Hepatic stellate cell (primary cell): ENCODE results near the gene LENEP.
A peak's percentile ranks its signal among the peaks of the same experiment; 100 is the strongest.

Source experiments
- DNase-seq: peaks from one replicate; pipeline ENCODE4 v3.0.0; 2011; ENCODE audit warnings: low spot score

LENEP gene

DNA sequence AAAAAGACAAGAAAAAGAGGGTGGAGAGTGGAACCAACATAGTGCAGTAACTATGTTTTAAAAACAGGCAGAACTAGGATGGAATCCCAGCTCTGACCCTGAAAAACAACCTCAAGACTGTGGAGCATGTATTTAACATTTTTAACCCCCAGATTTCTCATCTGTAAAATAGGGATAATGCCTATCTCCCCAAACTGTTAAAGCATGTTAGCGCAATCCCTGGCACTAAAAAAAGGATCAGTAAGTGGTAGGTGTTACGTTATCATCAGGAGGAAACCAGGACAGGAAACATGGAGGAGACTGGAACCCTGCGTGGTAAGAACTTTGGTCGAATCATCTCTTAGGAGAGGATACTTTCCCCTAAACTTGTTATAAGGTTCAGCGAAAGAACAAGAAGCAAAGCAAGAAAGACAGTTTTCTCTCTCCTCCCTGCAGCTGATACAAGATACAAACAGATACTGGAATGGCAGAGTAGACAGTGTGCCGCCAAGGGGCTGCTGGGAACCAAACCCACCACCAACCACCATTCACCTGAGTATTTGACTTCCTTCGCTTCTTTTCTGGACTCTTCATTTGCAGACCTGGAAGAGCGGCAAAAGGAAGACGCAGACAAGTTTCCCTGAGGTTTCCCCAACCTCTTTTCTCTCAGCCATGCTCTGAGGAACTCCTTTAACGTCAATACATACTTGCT, 32.8 kb upstream of the LENEP start:
- DNase-seq = no peak

DNA sequence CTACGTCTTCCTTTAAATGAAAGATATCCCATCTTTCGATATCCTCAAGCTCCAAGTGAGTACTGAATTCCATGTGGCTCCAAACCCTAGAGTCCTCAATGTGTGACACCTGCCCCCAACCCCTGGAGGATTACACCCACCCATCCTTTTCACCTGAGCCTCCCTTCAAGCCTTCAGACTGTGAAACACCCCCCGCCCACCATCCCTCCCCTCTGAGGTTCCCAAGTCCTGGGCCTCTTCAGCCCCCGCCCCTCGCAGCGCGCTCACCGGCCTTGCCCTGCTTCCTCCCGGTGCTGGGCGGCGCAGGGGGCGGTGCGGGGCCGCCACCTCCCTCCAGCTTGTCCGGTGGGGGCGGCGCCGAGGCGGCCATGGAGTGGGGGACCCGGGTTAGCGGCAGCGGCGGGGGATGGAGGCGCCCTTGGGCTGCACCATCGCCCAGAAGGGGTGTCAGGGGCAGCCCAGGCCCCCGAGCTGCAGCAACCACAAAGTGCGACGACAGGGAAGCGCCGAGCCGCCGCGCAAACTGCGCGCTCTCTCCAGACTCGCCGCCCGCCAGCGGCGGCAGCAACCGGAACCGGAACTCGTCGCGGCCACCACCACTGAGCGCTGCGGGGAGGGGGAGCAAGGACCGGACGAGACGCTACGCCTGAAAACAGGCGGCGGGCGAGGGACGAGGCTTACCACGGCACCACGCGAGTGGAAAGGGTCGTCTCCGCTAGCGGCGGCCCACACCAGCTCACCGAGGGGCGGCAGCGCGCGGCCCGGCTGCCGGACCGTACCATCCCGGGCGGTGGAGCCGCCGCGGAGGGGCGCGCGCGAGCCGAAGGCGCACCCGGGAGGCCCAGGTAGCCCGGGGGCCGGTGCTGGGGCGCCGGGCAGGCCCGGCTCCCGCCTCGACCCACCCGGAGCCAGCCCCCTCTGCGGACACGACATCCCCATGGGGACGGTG, 31.9 kb upstream of the LENEP start, which contains the start of gene PYGO2:
Gene PYGO2, minus strand, starts transcription at position 576 of the 949 bp plus-strand sequence. Its CDS starts 206 bp downstream, at position 370.
- DNase-seq = peak; percentile 87

DNA sequence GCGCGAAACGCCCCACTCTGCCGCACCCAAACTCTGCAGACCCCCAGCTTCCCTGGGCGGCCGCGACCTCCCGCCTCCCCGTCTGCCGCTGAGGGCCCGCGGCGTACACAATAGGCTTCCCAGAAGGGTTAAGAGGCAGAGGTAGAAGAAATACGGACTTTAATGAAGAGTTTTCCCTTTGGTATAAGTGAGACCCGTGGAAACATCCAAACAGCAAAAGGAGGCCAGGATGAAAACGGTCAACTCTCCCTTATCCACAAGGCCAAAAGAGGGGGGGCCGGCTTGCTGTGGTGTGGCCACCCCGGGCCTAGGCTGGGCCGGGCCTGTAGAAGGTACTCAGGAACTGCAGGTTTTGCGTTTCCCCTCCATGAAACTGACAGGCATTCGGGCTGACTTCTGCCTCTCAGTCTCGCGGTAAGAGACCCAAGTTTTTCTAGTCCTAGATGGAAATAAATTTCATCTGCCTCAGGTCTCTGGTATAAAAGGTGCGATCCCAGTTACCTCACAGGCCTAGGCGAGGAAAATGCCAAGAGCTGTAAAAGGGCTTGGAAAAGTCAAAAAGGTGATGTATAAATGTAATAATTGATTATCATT, 31.1 kb upstream of the LENEP start:
- DNase-seq = no peak

DNA sequence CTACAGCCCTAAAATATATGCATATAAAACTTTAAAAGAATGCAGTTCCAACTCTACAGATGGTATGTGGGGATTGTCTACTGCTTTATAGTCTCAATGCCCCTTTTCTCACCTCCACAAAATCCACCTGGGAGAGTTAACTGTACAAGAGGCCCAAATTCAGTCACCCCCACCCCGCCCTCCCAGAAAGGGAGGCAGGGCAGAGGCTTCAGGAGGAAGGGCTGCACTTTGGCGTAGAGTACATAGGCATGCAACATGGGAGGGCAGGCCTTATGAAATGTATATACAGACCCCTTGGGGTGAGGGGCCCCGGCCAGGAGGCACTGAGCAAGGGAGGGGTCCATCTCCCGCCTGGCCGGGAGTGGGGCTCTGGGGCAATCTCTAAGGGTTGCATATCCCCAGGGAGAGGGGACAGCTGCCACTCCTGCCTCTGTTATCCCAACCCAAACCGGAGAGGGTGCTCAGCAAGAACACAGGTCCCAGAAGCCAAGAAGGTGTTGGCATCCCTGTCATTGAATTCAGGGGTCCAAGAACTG, 30.5 kb upstream of the LENEP start:
- DNase-seq = no peak

DNA sequence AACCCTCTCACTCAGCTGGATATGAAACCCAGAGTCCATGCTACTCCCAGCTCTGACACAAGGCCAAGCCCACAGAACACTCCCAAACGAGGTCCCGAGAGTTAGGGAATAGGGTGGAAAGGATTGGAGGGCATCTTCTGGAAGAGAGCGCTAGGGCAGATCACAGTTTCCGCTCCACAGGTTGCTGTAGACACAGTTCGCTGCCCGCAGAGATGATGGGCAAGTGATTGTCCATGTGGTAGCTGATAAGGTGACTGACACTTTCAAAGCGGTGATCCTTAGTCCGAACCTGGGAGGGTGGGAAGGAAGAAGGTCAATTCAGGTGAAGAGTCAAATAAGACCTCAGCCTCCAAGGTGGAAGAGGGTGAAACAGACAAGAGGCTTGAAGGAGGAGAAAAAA, 29.7 kb upstream of the LENEP start:
- no peak for DNase-seq

DNA sequence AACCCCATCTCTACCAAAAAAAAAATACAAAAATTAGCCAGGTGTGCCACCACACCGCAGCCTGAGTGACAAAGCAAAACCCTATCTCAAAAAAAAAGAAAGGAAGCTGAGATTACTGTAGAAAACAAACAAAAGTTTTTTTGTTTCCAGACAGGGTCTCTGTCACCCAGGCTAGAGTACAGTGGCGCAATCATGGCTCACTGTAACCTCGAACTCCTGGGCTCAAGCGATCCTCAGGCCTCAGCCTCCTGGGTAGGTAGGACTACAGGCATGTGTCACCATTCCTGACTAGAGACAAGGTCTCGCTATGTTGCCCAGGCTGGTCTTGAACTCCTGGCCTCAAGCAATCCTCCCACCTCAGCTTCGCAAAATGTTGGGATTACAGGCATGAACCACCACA, 29.0 kb upstream of the LENEP start:
- no peak for DNase-seq

DNA sequence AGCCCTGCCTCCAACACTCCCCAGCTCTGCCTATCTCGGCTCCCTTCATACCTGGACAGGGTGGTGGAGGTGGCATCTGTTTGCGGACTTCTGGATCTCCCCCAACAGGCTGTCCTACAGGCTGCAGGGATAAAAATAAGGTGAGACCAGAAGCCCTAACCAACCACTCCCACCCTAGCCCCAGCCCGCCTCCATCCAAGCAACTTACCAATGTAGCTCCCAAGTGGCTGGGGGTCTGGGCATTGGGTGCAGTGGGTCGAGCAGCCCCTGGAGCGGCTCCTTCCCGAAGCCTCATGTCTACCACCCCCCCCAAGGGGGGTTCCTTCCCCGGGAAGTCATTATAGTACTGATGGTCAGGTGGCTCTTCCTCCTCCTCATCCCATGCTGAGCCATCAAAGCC, 27.3 kb upstream of the LENEP start:
- DNase-seq = no peak

DNA sequence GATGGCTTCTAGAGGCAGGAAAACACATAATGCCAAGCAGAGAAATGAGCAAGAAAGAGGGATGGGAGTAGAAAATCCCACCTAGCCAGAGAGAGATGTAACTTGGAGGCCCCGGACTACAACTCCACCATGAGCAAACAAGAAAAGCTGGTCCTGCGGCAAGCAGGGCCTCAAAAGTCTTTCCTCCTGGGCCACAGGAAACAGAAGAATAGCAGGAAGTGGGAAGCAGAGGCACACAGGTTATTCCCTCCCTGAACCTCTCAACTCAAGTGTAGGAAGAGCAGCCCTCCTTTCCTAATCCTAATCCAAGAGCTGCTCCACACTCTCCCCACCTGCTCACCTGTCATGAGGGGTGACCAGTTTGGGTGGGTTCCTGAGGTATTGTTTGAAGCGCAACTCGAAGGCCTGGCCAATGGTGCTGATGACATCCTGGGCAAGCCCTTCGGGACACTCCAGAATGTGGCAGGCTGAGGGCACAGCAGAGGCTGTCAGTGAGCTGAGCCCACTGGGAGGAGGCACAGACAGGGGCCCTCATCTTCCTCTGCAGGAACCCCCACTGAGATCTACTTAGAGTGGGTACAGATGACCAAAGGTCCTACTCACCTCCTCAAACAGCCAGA, 25.9 kb upstream of the LENEP start:
- DNase-seq = no peak

DNA sequence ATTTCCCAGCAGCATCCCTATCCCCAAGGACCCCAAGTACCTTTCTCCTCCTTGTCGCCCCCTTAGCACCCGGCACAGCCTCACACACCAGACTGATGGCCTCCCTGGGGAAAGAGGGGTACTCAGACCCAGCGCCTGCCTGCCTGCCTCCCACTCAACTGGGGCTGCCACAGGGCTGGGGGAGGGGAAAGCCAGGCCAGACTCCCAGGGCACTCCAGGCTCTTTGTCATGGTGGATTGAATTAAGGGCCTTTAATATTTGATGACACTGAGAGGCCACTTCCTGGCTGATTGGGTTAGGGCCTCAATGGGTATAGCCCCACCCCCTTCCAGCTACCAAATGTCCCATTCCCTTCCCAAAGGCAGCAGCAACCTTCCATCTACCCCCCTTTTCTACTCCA, 24.7 kb upstream of the LENEP start:
- DNase-seq = no peak

DNA sequence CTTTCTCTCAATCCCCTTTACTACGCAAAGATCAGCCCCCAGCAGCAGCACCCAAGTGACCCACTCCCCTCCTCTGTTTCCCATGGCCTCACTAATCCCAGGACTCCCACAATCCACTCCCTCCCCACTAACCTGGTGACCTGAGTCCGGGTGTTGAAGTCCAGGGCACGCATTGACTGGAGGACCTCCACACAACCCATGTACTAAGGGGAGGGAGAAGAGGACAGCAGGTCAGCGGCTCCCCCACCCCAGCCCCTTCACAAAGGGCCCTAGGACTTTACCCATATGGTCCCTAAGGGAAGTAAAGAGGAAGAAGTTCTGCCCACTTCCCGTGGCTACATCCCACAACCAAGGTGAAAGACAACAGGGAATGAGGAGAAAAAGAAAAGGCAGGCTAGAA, 24.1 kb upstream of the LENEP start:
- DNase-seq = no peak

DNA sequence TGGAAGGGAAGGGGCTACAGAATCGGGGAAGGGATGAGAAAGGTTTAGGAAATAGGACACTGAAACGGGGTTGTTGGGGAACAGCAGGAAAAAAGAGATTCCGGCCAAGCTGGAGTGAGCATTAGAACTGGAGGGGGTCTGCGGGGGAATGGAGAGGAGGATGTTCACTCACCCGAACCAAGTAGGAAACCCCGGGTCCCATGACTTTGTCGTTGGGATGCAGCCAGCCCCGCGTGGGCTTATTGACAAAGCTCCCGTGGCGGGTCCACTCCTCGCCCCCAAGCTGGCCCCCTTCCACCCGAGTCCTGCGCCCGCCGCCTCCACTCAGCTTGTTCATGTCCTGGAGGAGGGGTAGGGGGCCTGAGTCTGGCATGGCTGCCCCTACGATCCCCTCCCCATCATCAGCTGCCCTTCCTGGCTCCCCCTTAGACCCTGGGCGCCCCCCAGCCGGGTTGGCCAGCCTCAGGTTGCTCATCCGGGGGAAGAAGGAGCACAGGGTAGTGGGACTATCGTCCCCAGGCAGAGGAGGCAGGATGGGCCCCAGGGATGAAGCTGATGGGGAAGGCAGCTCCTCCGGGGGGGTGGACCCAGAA, 23.4 kb upstream of the LENEP start:
- no peak for DNase-seq

DNA sequence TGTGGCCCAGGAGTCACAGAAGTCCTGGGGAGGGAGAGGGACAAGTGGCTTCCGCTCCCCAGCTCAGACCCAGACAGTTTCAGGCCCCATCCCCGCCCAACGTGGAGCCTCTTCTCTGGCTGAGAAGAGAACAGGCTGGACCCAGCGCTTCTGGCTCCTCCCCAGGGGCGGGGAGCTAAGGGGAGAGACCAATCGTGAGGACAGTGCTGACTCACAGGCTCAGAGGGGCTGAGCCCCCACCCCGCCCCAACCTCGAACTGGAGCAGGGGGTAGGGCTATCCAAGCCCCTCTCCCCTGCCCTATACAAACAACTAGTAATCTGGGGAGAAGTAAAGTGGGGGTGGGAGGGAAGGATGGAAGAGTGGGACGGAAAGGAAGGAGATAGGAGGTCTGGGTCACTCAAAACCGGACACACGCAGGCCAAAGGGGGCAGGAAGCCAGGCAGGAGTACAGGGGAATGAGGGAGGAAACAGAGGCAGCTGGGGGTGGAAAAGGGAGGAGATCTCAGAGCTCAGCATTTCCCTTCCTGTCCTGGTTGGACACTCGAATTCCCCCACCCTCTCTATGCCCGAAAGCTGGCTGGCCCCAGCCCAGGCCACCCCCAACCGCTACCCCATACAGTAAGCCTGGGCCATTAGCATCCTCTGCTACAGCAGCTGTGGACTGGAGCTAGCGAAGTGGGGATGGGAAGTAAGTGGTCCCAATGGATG, 22.6 kb upstream of the LENEP start, which contains the start of gene SHC1:
Gene SHC1, minus strand, starts transcription at position 117 of the 710 bp plus-strand sequence. CDS start 221 bp downstream, outside the sequence.
- DNase-seq = peak; percentile 95

DNA sequence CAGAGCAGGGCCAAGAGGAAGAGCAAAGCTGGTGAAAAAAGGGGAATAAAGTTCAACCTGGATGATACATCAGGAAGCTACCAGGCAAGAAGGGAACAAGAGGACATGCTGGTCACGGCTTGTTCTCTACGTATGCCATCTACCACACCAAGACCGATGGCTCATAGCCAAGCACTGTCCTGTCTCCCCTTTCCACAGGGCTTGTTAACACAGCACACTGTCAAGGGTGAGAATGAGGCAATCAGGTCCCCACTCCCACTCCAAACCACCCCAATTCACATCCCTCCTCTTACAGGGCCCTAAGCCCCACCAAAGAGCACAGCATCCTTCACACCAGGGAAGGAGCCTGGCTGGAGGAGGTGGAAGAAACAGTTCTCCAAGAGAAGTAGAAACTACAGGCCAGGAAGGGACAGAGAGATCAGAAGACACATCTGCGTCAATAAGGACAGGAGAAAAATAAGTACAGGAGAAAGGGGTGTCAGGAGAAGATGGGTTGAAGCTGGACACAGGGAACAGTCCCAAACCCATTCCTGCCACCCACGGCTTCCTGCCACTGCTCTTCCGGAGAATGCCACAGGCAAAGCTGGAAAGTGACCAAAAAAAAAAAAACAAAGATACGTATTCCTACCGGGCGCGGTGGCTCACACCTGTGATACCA, 21.9 kb upstream of the LENEP start:
- no peak for DNase-seq

DNA sequence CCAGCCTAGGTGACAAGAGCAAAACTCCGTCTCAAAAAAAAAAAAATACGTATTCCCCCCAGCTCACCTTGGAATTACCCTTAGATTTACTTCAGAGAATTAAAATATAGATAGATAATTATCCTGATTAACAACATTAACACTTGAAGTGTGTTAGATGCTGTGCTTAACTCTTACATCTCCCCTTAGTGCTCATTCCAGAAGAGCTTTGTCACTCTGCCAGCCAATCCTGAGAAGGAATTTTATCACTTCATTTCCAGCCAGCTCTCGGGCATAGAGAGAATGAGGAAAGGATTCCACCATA, 21.2 kb upstream of the LENEP start:
- DNase-seq = no peak

DNA sequence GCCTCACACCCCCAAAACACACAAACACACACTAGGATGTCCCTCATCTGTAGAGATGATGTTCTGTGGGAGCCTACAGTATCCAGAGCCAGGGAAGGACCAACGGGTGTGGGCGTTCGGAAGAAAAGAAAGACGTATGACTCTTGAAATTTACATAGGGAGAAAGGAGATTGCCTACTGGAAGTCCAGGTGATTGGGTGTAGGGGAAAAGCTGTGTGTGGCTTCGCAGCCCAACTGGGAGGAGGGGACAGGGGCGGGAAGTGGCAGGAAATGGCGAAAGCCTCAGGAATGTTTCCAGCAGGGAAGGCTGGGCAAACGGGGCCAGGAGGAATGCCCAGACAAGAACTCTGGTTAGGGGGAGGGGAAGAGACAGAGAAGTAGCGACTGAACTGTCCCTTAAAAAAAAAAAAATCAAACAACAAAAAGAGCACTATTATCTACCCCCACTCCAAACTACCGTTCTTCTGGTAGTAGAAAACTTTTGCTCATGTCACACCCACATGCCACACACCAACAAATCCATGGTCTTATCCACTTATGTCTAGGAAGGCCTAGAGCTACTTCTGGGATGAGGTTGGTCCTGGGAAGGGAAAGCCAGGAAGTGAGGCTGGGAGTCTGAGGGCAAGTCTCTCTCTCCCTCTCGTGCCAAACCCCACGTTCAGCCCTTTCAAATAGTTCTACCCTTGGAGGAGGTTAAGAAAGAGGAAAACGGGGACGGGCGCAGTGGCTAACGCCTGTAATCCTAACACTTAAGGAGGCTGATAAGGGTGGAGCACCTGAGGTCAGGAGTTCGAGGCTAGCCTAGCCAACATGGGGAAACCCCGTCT, 20.7 kb upstream of the LENEP start:
- peak; percentile 91 for DNase-seq

DNA sequence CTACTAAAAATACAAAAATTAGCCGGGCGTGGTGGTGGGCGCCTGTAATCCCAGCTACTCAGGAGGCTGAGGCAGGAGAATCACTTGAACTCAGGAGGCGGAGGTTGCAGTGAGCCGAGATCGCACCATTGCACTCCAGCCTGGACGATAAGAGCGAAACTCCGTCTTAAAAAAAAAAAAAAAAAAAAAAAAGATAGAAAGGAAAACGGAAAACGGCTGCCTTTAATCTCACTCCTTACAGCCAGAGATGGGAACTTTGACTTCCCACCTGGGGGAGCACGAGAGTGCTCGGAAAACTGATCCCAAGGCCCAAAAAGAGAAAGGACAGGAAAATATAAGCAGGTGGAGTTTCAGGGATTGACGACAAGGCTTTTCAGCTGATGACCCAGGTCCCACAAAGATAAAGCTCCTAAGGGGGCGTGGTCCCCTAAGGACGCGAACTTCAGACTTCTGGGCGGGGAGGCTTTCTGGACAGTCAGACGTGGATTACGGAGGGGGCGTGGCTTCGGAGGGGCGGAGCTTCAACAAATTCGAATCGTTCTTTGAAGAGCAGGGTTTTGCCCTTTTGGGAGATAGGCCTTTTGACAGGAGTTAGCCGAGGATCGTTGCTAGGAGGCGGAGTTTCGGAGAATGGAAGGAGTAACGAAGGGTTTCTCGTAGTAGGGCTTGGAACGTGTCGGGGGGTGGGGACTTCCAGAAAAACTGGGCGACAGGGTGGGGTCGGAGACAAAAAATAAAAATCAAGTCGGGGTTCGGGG, 19.9 kb upstream of the LENEP start:
- peak; percentile 78 for DNase-seq

DNA sequence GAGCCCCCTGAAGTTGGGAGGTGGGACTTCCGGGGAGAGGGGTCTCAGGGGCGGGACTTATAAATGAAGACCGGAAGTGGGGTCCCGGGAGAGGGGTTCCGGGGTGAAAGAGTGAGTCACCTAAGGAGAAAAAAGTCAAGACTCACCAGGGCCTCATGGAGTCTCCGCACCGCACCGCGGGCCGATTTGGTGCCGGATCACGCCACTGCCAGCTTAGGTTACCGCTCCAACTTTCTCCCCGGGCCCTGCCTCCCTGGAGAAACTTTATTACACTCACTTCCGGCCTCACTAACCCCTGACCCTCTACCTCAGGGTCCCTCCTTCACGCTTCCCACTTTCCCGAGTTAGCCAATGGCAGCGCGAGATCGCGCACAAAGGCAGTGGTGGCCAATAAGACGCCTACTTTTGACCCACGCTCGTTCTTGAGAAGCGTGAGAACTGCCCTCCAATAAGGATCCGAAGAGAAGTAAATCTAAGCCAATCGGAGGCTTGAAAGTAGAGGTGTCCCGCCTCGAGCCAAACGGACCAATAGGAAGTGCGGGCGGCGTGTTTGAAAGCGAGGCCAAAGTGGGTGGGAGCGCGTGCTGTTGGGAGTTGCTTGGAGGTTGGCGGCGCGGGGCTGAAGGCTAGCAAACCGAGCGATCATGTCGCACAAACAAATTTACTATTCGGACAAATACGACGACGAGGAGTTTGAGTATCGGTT, 19.1 kb upstream of the LENEP start, which contains the start of gene CKS1B:
Gene CKS1B, plus strand, starts transcription at position 580 of the 706 bp plus-strand sequence. Its CDS starts 65 bp downstream, at position 645.
- peak; percentile 98 for DNase-seq

DNA sequence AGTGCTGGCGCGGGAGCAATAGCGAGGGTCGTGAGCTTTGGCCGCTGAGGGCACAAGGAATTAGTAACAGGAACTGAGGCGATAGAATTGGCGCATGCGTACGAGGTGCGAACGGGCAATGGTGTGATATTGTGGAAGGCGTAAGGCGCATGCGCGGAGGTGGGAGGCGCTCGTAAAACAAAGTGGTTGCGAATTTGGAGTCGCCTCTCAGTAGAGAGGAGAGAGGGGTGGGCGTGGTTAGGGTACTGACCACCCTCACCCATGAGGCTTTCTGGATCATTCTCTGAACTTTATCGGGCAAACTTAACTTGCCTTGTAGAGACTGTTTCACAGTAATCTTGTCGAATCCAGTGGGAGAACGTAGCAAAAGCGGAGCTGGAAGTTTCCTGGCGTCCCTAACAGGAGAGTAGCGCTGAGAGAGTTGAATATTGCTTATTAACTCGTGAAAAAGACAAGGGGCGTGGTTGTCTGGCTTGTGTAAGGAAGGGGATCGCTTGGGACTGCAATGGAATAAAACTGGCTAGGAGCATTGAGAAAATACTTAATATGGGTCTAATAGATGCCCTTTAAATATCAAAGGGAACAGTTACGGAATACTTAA, 18.5 kb upstream of the LENEP start:
- DNase-seq = peak; percentile 86
